Measurements from ENCODE around the gene IGIP.

Gene IGIP

DNA sequence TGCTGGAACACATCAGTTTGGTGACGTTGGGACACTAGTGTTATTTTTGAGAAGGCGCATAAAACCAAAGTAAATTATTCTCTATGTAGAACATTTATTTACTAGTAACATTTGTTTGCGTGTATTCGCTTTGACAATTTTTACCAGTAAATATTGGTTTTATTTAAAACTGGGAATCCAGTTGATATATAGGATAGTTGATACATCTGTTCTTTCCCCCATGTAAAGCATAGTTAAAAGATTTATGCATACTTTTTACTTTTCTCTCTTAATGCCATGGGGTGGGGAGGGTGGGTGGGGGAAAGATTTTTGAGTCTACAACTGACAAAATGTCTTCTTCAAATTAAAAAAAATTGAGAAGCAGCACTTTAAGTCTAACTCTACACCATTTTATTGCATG is at the start of gene IGIP:
TSS of gene IGIP (plus strand) at position 301 of the 400 bp plus-strand sequence. CDS start 2,540 bp downstream, outside the sequence.
- no peak for DNase-seq (ENCODE audit: low read depth)
- TF ChIP-seq, protein P1, sequence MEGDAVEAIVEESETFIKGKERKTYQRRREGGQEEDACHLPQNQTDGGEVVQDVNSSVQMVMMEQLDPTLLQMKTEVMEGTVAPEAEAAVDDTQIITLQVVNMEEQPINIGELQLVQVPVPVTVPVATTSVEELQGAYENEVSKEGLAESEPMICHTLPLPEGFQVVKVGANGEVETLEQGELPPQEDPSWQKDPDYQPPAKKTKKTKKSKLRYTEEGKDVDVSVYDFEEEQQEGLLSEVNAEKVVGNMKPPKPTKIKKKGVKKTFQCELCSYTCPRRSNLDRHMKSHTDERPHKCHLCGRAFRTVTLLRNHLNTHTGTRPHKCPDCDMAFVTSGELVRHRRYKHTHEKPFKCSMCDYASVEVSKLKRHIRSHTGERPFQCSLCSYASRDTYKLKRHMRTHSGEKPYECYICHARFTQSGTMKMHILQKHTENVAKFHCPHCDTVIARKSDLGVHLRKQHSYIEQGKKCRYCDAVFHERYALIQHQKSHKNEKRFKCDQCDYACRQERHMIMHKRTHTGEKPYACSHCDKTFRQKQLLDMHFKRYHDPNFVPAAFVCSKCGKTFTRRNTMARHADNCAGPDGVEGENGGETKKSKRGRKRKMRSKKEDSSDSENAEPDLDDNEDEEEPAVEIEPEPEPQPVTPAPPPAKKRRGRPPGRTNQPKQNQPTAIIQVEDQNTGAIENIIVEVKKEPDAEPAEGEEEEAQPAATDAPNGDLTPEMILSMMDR (IDR thresholded peaks at IDR 0.05; ENCODE audit: insufficient read depth, low read depth, low read length, missing control alignments): no peak
- no peak within 1 kb of the TSS for H3K4me3 ChIP-seq (ENCODE audit: low read length)

DNA sequence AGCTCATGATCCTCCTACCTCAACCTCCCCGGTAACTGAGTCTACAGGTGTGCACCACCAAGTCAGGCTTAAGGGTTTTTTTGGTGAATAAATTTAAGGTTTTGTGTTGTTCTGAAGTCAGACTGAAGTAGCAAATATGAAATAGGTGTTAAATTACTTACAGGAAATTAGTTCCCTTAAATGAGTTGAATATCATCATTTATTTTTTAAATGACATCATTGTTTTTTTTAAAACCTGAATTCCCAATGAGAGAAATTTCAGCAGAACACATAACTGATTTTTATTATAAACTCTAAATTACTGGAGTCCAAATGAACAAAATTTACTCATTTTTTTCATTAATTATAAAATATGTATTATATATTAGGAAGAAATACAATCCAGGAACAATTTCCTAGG is 49.6 kb upstream of the IGIP start:
- no peak for DNase-seq (ENCODE audit: low read depth)
- TF ChIP-seq, protein P1 (IDR thresholded peaks at IDR 0.05; ENCODE audit: insufficient read depth, low read depth, low read length, missing control alignments): no peak
- no peak overlapping the region for H3K4me3 ChIP-seq (ENCODE audit: low read length)

DNA sequence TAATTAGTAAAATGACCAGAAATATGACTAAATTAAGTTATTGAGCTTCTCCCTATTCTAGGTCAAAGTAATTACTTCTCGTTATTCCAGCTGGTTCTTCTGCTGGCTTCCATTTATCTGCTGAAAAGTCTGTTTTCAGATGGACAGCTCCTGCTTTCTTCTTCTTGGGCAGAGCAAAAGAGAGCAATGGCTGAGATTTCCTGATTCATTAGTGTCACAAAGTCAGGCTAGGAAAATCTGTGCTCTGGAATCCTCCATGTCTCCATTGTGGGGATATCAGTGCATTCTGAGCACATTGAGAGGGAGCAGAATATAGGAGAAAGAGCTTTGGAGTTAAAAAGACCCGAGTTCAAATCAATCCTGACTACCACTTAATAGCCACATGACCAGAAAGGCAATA is 48.9 kb upstream of the IGIP start:
- H3K4me3 ChIP-seq (ENCODE audit: low read length): no peak overlapping the region
- DNase-seq (ENCODE audit: low read depth): no peak
- TF ChIP-seq, protein P1 (IDR thresholded peaks at IDR 0.05; ENCODE audit: insufficient read depth, low read depth, low read length, missing control alignments): no peak

DNA sequence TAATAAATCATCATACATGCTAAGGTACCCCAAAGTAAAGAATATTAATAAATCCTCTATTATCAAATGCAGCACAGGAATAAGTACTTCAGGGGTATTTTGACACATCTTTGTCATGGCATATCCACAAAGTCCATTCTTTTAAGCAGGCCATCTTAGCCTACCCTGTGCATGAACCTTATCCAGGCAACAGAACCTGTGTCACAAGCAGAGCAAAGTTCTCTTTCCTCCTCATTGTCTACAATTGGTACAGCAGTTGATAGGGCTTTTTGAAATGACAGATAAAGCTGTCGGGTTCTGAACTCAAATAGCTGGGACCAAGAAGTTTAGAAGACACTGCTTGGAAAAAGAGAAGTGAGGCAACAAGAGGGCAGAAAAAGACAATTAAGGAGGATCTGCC is 42.6 kb upstream of the IGIP start:
- no peak for DNase-seq (ENCODE audit: low read depth)
- TF ChIP-seq, protein P1 (IDR thresholded peaks at IDR 0.05; ENCODE audit: insufficient read depth, low read depth, low read length, missing control alignments): no peak
- H3K4me3 ChIP-seq (ENCODE audit: low read length): no peak overlapping the region

DNA sequence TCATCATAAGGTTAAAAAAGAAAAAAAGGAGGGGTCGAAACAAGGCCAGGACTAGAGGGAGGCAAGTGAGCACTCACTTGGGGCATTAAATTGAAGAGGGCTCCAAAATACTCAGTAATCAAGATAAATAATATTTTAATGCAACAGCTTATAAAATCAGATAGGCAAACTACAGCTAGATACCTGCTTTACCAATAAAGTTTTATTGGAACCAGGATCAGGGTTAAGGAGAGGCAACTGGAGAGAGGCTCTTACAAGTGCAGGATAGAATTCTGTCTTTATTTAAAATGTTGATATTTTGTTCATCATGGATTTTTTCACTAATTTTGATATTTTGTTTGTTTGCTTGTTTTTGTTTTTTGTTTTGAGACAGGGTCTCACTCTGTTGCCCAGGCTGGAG is 42.1 kb upstream of the IGIP start:
- TF ChIP-seq, protein P1 (IDR thresholded peaks at IDR 0.05; ENCODE audit: insufficient read depth, low read depth, low read length, missing control alignments): no peak
- no peak overlapping the region for H3K4me3 ChIP-seq (ENCODE audit: low read length)
- no peak for DNase-seq (ENCODE audit: low read depth)

DNA sequence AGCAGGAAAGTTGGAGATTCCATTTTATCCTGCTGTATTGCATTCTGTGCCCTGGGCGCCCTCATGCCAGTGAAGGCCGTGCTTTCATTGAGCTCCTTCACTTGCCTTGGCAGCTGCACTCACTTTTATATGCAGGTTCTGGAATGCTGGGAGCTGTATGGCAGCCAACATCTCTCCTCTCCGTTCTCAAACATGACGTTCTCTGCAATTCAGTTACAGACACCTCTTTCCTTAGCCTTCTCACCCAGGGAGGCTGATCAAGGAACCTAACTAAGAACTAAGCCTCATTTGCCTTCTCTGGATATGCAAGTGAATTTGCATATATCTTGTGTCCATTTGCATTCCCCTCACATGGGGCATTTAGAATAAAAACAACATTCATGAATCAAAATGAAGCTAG is 41.2 kb upstream of the IGIP start:
- no peak overlapping the region for H3K4me3 ChIP-seq (ENCODE audit: low read length)
- TF ChIP-seq, protein P1 (IDR thresholded peaks at IDR 0.05; ENCODE audit: insufficient read depth, low read depth, low read length, missing control alignments): no peak
- DNase-seq (ENCODE audit: low read depth): no peak

DNA sequence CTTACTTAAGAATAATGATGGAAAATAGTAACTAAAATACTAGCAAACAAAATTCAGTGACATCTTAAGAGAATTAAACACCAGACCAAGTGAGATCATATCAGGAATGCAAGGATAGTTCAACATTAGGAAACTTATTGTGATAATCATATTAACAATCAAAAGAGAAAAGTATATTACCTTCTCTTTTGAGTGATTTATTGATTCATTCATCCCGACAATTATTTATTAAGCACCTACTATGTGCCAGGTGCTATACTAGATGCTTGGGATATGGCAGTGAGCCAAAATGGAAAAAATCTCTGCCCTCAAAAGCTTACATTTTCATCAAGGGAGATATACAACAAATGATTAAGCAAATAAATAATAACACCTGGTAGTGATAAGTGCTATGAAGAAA is 35.5 kb upstream of the IGIP start:
- no peak overlapping the region for H3K4me3 ChIP-seq (ENCODE audit: low read length)
- TF ChIP-seq, protein P1 (IDR thresholded peaks at IDR 0.05; ENCODE audit: insufficient read depth, low read depth, low read length, missing control alignments): no peak
- no peak for DNase-seq (ENCODE audit: low read depth)
